MM.1S (cell line): ENCODE measurements around the gene MAP3K13.
A peak's percentile ranks its signal among the peaks of the same experiment; 100 is the strongest.
"Not testable (repeated sequence)": the region's sequence is repeated elsewhere in the genome, so short reads cannot be mapped to it uniquely, and the experiment has no call there.

Experiments used
- DNase-seq: peaks from one replicate; pipeline ENCODE4 v3.0.0-alpha.2; 2015
- H2AFZ ChIP-seq: fragments of 300-600 bp; sonication (generic); 2 replicates; pipeline ENCODE4 v1.6.0; 2016; ENCODE audit warnings: antibody characterized with exemption, low read length
- H3F3A ChIP-seq: fragments of 300-600 bp; sonication (generic); 2 replicates; pipeline ENCODE4 v1.6.1; 2016; ENCODE audit warnings: mild to moderate bottlenecking, antibody characterized with exemption, low read length, moderate library complexity, mixed read lengths; ENCODE audit not compliant: insufficient read depth
- H3K27ac ChIP-seq: fragments of 300-600 bp; sonication (generic); 2 replicates; pipeline ENCODE4 v1.5.1; 2016; ENCODE audit warnings: mild to moderate bottlenecking, low read length
- H3K27me3 ChIP-seq: fragments of 300-600 bp; sonication (generic); replicated peaks from 2 replicates; pipeline ENCODE4 v1.6.0; 2016; ENCODE audit warnings: low read length; ENCODE audit not compliant: insufficient read depth
- H3K36me3 ChIP-seq: fragments of 300-600 bp; sonication (generic); replicated peaks from 2 replicates; pipeline ENCODE4 v1.6.1; 2016; ENCODE audit warnings: mild to moderate bottlenecking, low read length, mixed read lengths; ENCODE audit not compliant: insufficient read depth
- H3K4me1 ChIP-seq: fragments of 300-600 bp; sonication (generic); 2 replicates; pipeline ENCODE4 v1.6.1; 2016; ENCODE audit warnings: low read length, mixed read lengths
- H3K4me2 ChIP-seq: fragments of 300-600 bp; sonication (generic); 2 replicates; pipeline ENCODE4 v1.6.0; 2016; ENCODE audit warnings: low read depth, low read length
- H3K4me3 ChIP-seq: fragments of 300-600 bp; sonication (generic); 2 replicates; pipeline ENCODE4 v1.5.1; 2016; ENCODE audit warnings: low read length, mixed read lengths
- H3K79me2 ChIP-seq: fragments of 300-600 bp; sonication (generic); 2 replicates; pipeline ENCODE4 v1.6.1; 2016; ENCODE audit warnings: mixed run types, low read length, mixed read lengths
- H3K9ac ChIP-seq: fragments of 300-600 bp; sonication (generic); 2 replicates; pipeline ENCODE4 v1.6.1; 2016; ENCODE audit warnings: low read length, mixed read lengths
- H3K9me2 ChIP-seq: fragments of 300-600 bp; sonication (generic); replicated peaks from 2 replicates; pipeline ENCODE4 v1.6.1; 2016; ENCODE audit warnings: mild to moderate bottlenecking, low read length, mixed read lengths; ENCODE audit not compliant: insufficient read depth
- H3K9me3 ChIP-seq: fragments of 300-600 bp; sonication (generic); replicated peaks from 2 replicates; pipeline ENCODE4 v1.6.1; 2016; ENCODE audit warnings: mild to moderate bottlenecking, low read length, mixed read lengths; ENCODE audit not compliant: insufficient read depth
- H4K20me1 ChIP-seq: fragments of 300-600 bp; sonication (generic); 2 replicates; pipeline ENCODE4 v1.6.1; 2016; ENCODE audit warnings: mild to moderate bottlenecking, low read length, moderate library complexity, mixed read lengths; ENCODE audit not compliant: insufficient read depth
- EZH2 ChIP-seq: fragments of 300-600 bp; sonication (generic); optimal IDR thresholded peaks from 2 replicates; pipeline ENCODE3; 2017; ENCODE audit warnings: low read depth, mild to moderate bottlenecking, antibody characterized with exemption, low read length, mixed read lengths
- EZH2phosphoT487 ChIP-seq: fragments of 300-600 bp; sonication (generic); IDR thresholded peaks from 2 replicates; pipeline ENCODE4 v1.6.1; 2018; ENCODE audit warnings: antibody characterized with exemption, low read length
- TF ChIP-seq, protein P1 (sequence below): fragments of 300-600 bp; sonication (generic); IDR thresholded peaks from 2 replicates; pipeline ENCODE4 v1.5.1; 2016; ENCODE audit warnings: antibody characterized with exemption, low read length, mixed read lengths

MAP3K13 gene

DNA sequence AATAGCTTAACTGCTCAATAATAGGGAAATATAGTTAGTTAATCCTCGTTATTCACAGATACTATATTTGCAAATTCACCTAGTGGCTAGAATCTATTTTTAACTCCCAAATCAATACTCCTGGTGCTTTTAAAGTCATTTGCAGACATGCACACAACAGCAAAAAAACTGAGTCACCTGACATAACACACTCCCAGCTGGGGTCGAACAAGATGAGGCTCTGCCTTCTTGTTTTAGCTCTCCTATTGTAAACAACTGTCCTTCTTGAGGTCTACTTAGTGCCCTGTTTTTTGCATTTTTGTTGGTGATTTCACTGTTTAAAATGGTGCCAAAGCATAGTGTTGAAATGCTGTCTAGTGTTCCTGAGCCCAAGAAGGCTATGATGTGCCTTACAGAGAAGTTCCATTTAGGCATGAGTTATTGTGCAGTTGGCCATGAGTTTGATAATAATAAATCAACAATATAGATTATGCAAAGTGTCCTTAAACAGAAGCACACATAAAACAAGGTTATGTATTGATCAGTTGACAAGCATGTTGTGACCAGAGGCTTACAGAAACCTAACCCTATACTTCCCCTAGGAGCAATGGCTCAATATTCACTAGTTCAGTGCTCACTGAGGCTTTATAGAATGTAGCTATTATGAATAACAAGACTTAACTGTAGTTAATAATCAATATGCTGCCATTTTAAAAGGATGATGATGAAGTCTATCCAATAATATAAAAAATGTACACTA is 18.6 kb downstream of the MAP3K13 start:
- no peaks in the 10 kb centered on the region for H4K20me1 ChIP-seq
- H3K9ac ChIP-seq, result no peak overlapping the region
- peaks cover 24% of the 10 kb centered on the region for H3F3A ChIP-seq
- H2AFZ ChIP-seq, result peak overlapping the region; percentile 13; the same call in 1 of the 2 replicates
- peaks cover 30% of the 10 kb centered on the region for H3K4me1 ChIP-seq
- H3K4me2 ChIP-seq, result peak overlapping the region; percentile 65
- H3K4me3 ChIP-seq, result peak overlapping the region; percentile 14
- no peaks in the 10 kb centered on the region for H3K9me2 ChIP-seq
- DNase-seq, result peak; percentile 82
- no peaks in the 10 kb centered on the region for H3K9me3 ChIP-seq
- no peaks in the 10 kb centered on the region for H3K36me3 ChIP-seq
- no peaks in the 10 kb centered on the region for H3K27me3 ChIP-seq
- peak overlapping the region; percentile 71 for H3K27ac ChIP-seq
- H3K79me2 ChIP-seq, result peaks cover 81% of the 10 kb centered on the region
- no peak for TF ChIP-seq EZH2
- TF ChIP-seq, protein P1, sequence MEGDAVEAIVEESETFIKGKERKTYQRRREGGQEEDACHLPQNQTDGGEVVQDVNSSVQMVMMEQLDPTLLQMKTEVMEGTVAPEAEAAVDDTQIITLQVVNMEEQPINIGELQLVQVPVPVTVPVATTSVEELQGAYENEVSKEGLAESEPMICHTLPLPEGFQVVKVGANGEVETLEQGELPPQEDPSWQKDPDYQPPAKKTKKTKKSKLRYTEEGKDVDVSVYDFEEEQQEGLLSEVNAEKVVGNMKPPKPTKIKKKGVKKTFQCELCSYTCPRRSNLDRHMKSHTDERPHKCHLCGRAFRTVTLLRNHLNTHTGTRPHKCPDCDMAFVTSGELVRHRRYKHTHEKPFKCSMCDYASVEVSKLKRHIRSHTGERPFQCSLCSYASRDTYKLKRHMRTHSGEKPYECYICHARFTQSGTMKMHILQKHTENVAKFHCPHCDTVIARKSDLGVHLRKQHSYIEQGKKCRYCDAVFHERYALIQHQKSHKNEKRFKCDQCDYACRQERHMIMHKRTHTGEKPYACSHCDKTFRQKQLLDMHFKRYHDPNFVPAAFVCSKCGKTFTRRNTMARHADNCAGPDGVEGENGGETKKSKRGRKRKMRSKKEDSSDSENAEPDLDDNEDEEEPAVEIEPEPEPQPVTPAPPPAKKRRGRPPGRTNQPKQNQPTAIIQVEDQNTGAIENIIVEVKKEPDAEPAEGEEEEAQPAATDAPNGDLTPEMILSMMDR, result no peak
- TF ChIP-seq EZH2phosphoT487, result no peak

DNA sequence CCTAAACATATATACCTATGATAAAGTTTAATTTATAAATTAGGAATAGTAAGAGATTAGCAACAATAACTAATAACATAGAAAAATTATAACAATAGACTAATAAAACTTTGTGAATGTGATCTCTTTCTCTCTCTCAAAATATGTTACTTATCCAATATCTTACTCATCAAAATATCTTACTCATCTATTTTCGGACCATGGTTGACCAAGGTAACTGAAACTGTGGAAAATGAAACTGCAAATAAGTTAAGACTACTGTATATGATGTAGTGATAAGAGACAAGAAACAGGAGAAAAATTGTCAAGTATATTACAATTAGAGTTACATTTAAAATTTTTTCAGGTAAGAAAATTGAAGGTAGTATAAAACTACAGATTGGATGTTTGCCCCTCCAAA is 19.2 kb downstream of the MAP3K13 start:
- TF ChIP-seq, protein P1, result no peak
- TF ChIP-seq EZH2phosphoT487, result no peak
- TF ChIP-seq EZH2, result no peak

DNA sequence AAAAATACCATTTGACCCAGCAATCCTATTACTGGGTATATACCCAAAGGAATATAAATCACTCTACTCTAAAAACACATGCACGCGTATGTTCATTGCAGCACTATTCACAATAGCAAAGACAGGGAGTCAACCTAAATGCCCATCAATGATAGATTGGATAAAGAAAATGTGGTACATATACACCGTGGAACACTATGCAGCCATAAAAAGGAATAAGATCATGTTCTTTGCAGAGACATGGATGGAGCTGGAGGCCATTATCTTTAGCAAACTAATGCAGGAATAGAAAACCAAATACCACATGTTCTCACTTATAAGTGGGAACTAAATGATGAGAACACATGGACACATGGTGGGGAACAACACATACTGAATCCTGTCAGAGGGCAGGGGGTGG is 23.6 kb downstream of the MAP3K13 start:
- H3K4me3 ChIP-seq, H3K36me3 ChIP-seq, H2AFZ ChIP-seq, H3K27ac ChIP-seq, H3K9ac ChIP-seq, H4K20me1 ChIP-seq, H3K9me2 ChIP-seq, H3K4me2 ChIP-seq, H3K9me3 ChIP-seq, DNase-seq, H3K27me3 ChIP-seq: not testable (repeated sequence)
- H3F3A ChIP-seq, result peaks cover 13% of the 10 kb centered on the region
- H3K4me1 ChIP-seq, result peaks cover 17% of the 10 kb centered on the region
- peaks cover 84% of the 10 kb centered on the region for H3K79me2 ChIP-seq

More for the DNA sequence above, 19.2 kb downstream of the MAP3K13 start:
- H3K4me2 ChIP-seq, result peak overlapping the region; percentile 65
- peak overlapping the region; percentile 71 for H3K27ac ChIP-seq
- H3F3A ChIP-seq, result peaks cover 24% of the 10 kb centered on the region
- DNase-seq, result peak; percentile 91
- no peaks in the 10 kb centered on the region for H3K9me3 ChIP-seq
- peaks cover 30% of the 10 kb centered on the region for H3K4me1 ChIP-seq
- H3K4me3 ChIP-seq, result peak overlapping the region; percentile 14
- H3K9ac ChIP-seq, result peak overlapping the region; percentile 27; the same call in 1 of the 2 replicates
- H2AFZ ChIP-seq, result 0 out of 2 replicates have a peak overlapping the region, but pooled peaks have one; percentile 16
- no peaks in the 10 kb centered on the region for H3K9me2 ChIP-seq
- H3K27me3 ChIP-seq, result no peaks in the 10 kb centered on the region
- no peaks in the 10 kb centered on the region for H4K20me1 ChIP-seq
- no peaks in the 10 kb centered on the region for H3K36me3 ChIP-seq
- peaks cover 82% of the 10 kb centered on the region for H3K79me2 ChIP-seq

DNA sequence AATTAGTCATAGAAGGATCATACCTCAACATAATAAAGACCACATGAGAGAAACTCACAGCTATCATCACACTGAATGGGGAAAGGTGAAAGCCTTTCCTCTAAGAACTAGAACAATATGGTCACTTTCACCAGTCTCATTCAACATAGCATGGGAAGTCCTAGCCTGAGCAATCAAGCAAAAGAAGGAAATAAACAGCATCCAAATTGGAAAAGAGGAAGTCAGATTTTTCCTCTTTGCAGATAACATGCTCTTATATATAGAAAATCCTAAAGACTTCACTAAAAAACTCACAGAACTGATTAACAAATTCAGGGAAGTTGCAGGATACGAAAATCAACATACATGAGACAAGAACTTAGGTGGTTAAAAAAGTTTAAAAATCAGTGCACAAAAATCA is 24.7 kb downstream of the MAP3K13 start:
- Histone ChIP-seq H3K4me3 (no peak overlapping the region), H3F3A (peaks cover 3% of the 10 kb centered on the region; the same call in 1 of the 2 replicates)

More for the DNA sequence above, 24.7 kb downstream of the MAP3K13 start:
- Histone ChIP-seq H3K4me1 (peaks cover 9% of the 10 kb centered on the region), H3K9me2 (no peaks in the 10 kb centered on the region), H3K36me3 (no peaks in the 10 kb centered on the region), H3K79me2 (peaks cover 87% of the 10 kb centered on the region), H3K9me3 (no peaks in the 10 kb centered on the region), H2AFZ (no peak overlapping the region), H3K27me3 (no peaks in the 10 kb centered on the region), H4K20me1 (no peaks in the 10 kb centered on the region), H3K27ac (no peak overlapping the region), H3K9ac (no peak overlapping the region), H3K4me2 (no peak overlapping the region)
- no peak for DNase-seq
- TF ChIP-seq EZH2phosphoT487 (no peak), EZH2 (no peak)
- TF ChIP-seq, protein P1, result no peak
